ENCODE data around the gene SELENOM.
"Not testable (repeated sequence)": the region's sequence is repeated elsewhere in the genome, so short reads cannot be mapped to it uniquely, and the experiment has no call there.

The SELENOM gene

DNA sequence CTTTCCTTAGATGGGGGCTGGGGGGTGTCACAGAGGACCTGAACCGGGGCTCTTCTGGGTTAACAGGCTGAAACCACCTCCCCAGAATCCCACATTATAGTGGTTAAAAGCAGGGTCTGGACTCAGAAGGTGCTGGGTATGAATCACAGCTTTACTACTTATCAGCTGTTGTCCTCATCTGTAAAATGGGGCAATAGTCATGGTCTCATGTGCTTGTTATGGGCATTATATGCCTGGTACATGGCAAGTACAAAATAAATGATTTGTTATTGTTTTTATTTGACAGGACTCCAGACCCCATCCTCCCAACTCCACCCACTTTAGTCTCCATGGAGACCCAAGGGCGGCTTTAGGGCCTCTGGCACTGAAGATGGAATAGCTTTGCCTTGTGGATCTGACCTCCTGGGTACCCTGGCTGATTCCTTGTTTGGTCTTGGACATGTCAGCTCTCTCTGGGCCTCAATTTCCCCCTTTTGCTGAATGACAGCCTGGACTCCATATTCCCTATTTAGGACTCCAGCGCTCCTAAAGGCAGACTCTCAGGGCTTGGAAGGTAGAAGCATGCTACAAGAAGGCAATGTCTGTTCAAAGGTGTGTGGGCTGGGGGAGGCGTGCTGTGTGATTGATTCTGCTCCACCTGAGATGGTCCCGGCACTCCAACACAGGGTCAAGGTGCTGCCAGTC is 27.1 kb downstream of the SELENOM start:
- Histone ChIP-seq H3K4me1 (ENCODE audit: control insufficient read depth, insufficient read depth, low read length) (peaks cover 48% of the 10 kb centered on the region), H3K4me3 (ENCODE audit: low read length) (peak overlapping the region; percentile 86), H3K36me3 (ENCODE audit: insufficient read depth, low read length) (peaks cover 14% of the 10 kb centered on the region), H3K4me2 (ENCODE audit: low read length) (peak overlapping the region; percentile 99), H3K27me3 (ENCODE audit: control insufficient read depth, insufficient read depth, low read length) (no peaks in the 10 kb centered on the region), H3K9ac (ENCODE audit: low read depth, low read length) (peak overlapping the region; percentile 95), H3K9me3 (replicated peaks; ENCODE audit: low read length) (no peaks in the 10 kb centered on the region)

DNA sequence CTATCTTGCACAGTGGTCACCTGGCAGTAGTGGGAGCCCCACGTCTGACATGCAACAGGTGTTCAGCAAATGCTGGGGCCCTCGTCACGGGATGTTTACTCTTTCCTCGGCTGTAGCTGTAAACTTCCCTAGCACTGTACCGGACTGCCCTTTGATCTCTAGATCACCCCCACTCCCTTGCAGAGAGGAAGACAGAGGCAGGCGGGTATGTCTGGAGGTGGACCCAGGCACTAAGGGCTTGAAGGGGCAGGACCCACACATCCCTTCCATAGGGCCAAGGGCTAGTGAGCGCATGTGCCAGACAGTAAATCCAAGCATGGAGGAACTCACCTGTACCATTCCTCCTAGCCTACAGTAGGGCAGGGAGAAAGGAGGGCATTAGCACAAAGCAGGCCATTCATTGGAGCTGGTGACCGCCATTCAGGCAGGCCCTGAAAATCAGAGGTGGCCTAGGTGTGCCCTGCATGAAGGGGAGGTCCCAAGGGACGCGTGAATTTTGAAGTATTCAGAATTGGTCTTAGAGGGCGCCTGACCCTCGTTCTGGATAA is 28.2 kb downstream of the SELENOM start:
- Histone ChIP-seq H3K4me2 (ENCODE audit: low read length) (no peak overlapping the region), H3K9ac (ENCODE audit: low read depth, low read length) (no peak overlapping the region), H3K36me3 (ENCODE audit: insufficient read depth, low read length) (peaks cover 9% of the 10 kb centered on the region), H3K27me3 (ENCODE audit: control insufficient read depth, insufficient read depth, low read length) (no peaks in the 10 kb centered on the region), H3K9me3 (replicated peaks; ENCODE audit: low read length) (no peaks in the 10 kb centered on the region), H3K4me1 (ENCODE audit: control insufficient read depth, insufficient read depth, low read length) (peaks cover 38% of the 10 kb centered on the region), H3K4me3 (ENCODE audit: low read length) (no peak overlapping the region)

DNA sequence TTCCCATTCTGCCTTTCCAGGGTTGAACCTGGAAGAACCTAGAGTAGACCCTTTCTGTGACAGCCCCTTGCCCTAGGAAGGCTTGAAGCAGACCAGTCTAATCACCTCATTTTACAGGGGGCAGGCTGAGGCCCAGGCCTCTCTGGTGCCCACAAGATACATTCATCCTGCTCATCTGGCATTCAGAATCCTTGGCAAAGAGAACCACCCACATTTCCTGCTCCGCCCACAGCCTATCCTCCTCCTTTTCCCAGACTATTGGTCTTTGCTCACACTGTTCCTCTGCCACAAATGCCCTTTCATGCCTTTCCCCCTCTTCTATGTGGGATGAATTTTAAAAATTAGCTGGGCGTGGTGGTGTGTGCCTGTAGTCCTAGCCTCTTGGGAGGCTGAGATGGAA is 29.0 kb downstream of the SELENOM start:
- not testable (repeated sequence) for H3K4me3 ChIP-seq (ENCODE audit: low read length); H3K9ac ChIP-seq (ENCODE audit: low read depth, low read length); H3K4me2 ChIP-seq (ENCODE audit: low read length); H3K36me3 ChIP-seq (ENCODE audit: insufficient read depth, low read length); H3K9me3 ChIP-seq (replicated peaks; ENCODE audit: low read length); H3K27me3 ChIP-seq (ENCODE audit: control insufficient read depth, insufficient read depth, low read length)
- peaks cover 30% of the 10 kb centered on the region for H3K4me1 ChIP-seq (ENCODE audit: control insufficient read depth, insufficient read depth, low read length)

DNA sequence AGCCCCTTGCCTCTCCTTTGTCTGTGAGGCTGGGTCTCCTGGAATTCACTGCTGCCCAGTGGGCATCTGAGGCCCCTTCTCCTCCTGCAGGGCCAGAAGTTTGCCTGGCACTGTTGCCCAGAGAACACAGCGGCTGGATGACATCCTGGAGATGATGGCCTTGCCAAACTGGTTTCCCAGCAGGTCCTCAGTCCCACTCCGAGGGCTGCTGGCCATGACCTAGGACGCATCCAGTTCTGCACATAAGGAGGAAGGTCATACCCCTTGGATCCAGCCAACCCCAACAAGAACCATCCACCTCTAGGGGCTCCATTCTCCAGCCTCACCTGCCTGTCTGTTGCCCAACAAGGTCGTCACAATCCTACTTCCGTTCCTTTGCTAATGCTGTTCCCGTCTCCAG is 29.7 kb downstream of the SELENOM start:
- H3K4me2 ChIP-seq (ENCODE audit: low read length) = no peak overlapping the region
- no peaks in the 10 kb centered on the region for H3K9me3 ChIP-seq (replicated peaks; ENCODE audit: low read length)
- no peaks in the 10 kb centered on the region for H3K27me3 ChIP-seq (ENCODE audit: control insufficient read depth, insufficient read depth, low read length)
- no peak overlapping the region for H3K9ac ChIP-seq (ENCODE audit: low read depth, low read length)
- H3K4me3 ChIP-seq (ENCODE audit: low read length) = no peak overlapping the region
- no peaks in the 10 kb centered on the region for H3K36me3 ChIP-seq (ENCODE audit: insufficient read depth, low read length)
- H3K4me1 ChIP-seq (ENCODE audit: control insufficient read depth, insufficient read depth, low read length) = peaks cover 23% of the 10 kb centered on the region

DNA sequence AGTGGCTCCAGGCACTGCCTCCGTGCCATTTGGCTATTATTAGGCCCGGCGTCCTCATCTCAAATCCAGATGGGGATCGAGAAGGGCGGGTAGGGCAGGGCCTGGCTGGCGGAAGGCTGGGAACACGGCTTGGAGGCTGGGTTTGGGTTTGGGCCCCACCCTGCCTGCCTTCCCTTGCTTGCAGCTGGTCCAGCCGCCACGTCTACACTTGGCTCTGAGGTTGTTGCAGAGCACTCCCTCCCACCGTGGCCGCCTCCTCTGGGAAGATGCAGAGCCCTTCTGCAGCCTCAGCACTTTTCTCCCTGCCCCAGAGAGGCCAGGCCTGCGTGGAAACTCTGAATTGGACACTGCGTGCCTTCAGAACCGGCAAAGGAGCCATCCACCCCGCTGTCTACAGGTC is 31.4 kb downstream of the SELENOM start:
- H3K9me3 ChIP-seq (replicated peaks; ENCODE audit: low read length) = no peaks in the 10 kb centered on the region
- no peaks in the 10 kb centered on the region for H3K36me3 ChIP-seq (ENCODE audit: insufficient read depth, low read length)
- H3K4me1 ChIP-seq (ENCODE audit: control insufficient read depth, insufficient read depth, low read length) = peaks cover 16% of the 10 kb centered on the region
- H3K4me3 ChIP-seq (ENCODE audit: low read length) = no peak overlapping the region
- H3K27me3 ChIP-seq (ENCODE audit: control insufficient read depth, insufficient read depth, low read length) = no peaks in the 10 kb centered on the region
- H3K9ac ChIP-seq (ENCODE audit: low read depth, low read length) = peak overlapping the region; percentile 56
- peak overlapping the region; percentile 27 for H3K4me2 ChIP-seq (ENCODE audit: low read length)

DNA sequence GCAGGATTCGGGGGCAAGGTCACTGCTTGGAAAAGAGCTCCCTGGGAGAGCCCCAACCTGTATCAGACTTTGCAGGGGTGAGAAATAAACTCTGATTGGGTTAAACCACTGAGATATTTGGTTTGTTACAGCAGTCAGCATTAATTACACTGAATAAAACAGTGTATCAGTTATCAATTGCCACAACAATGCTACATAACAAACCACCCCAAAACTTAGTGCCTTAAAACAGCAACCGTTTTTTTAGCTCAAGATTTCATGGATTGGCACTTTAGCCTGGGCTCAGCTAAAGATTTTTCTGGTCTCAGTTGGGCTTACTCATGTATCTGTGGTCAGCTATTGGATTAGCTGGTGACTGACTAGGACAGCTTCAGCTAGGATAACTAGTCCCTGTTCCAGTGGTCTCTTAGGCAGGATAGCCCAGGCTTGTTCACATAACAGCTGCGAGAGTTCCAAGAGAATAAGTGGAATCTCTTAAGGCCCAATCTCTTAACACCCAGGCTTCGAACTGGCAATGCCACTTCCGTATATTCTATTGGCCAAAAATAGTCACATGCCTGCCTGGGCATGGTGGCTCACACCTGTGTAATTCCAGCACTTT is 33.7 kb downstream of the SELENOM start:
- not testable (repeated sequence) for H3K9ac ChIP-seq (ENCODE audit: low read depth, low read length); H3K9me3 ChIP-seq (replicated peaks; ENCODE audit: low read length); H3K4me3 ChIP-seq (ENCODE audit: low read length); H3K27me3 ChIP-seq (ENCODE audit: control insufficient read depth, insufficient read depth, low read length); H3K4me2 ChIP-seq (ENCODE audit: low read length); H3K36me3 ChIP-seq (ENCODE audit: insufficient read depth, low read length)
- H3K4me1 ChIP-seq (ENCODE audit: control insufficient read depth, insufficient read depth, low read length) = peaks cover 12% of the 10 kb centered on the region

DNA sequence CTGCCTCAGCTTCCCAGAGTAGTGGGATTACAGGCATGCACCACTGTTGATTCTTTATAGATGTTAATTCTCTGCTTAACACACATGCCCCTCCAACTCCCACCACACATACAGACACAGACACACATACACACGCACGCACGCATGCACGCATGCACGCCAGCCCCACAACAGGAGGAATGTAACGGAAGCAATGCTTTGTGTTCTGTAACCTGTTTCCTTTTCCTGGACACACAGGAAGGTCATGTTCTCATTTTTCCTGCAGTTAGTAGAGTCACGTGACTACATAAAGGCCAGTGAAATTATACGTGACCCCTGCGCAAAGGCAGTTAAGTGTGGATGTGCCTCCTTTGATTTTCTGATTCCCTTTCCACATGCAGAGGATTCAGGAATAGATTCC is 34.2 kb downstream of the SELENOM start:
- H3K4me2 ChIP-seq (ENCODE audit: low read length); H3K36me3 ChIP-seq (ENCODE audit: insufficient read depth, low read length); H3K4me1 ChIP-seq (ENCODE audit: control insufficient read depth, insufficient read depth, low read length); H3K9me3 ChIP-seq (replicated peaks; ENCODE audit: low read length); H3K4me3 ChIP-seq (ENCODE audit: low read length); H3K9ac ChIP-seq (ENCODE audit: low read depth, low read length); H3K27me3 ChIP-seq (ENCODE audit: control insufficient read depth, insufficient read depth, low read length): not testable (repeated sequence)

DNA sequence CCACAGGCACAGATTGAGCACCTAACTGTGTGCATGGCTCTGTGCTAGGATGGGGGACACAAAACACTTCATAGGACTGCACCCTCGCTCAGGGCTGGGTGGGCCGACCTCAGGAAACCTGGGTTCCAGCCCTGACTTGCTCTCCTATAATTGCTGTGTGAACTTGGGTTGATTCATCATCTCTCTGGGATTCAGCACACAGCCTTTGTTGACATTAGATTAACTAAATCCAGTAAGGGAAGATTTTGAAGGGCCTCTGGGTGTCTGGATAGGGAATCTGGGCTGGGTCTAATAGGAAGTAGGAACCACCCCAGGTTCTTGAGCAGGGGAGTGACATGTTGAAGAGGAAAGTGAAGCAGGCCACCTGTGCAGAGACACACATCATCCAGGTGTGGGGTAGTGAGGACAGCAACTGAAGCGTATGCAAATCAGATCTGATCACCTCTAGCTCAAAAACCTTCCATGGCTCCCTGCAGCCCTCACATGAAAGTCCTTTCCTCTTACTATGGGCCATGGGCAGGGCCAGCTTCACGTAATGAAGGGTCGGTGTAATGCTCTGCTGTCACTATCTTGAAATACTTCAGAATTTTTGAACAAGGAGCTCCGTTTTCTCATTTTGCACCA is 37.6 kb downstream of the SELENOM start:
- not testable (repeated sequence) for H3K4me2 ChIP-seq (ENCODE audit: low read length); H3K36me3 ChIP-seq (ENCODE audit: insufficient read depth, low read length); H3K9me3 ChIP-seq (replicated peaks; ENCODE audit: low read length); H3K27me3 ChIP-seq (ENCODE audit: control insufficient read depth, insufficient read depth, low read length); H3K4me1 ChIP-seq (ENCODE audit: control insufficient read depth, insufficient read depth, low read length); H3K4me3 ChIP-seq (ENCODE audit: low read length); H3K9ac ChIP-seq (ENCODE audit: low read depth, low read length)

DNA sequence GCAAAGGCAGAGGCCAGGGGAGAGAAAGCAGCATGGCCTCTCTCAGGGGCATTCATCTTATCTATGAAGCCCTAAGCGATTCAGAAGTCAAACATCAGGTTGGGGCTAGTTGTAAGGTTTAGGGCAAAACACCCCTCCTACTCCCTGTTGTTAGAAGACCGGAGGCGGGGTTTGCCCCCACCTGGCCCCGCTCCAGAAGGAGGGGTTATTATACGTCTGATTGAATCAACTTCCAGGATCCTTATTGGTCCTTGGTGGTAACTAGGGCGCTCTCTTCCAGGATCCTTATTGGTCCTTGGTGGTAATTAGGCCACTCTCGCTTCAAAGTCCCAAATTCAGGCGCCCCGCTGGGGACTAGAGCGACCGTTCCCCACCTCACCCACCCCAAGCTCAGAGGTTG is 38.4 kb downstream of the SELENOM start:
- no peak overlapping the region for H3K4me2 ChIP-seq (ENCODE audit: low read length)
- no peaks in the 10 kb centered on the region for H3K36me3 ChIP-seq (ENCODE audit: insufficient read depth, low read length)
- H3K4me1 ChIP-seq (ENCODE audit: control insufficient read depth, insufficient read depth, low read length) = no peaks in the 10 kb centered on the region
- no peaks in the 10 kb centered on the region for H3K9me3 ChIP-seq (replicated peaks; ENCODE audit: low read length)
- H3K9ac ChIP-seq (ENCODE audit: low read depth, low read length) = no peak overlapping the region
- no peaks in the 10 kb centered on the region for H3K27me3 ChIP-seq (ENCODE audit: control insufficient read depth, insufficient read depth, low read length)
- H3K4me3 ChIP-seq (ENCODE audit: low read length) = no peak overlapping the region

DNA sequence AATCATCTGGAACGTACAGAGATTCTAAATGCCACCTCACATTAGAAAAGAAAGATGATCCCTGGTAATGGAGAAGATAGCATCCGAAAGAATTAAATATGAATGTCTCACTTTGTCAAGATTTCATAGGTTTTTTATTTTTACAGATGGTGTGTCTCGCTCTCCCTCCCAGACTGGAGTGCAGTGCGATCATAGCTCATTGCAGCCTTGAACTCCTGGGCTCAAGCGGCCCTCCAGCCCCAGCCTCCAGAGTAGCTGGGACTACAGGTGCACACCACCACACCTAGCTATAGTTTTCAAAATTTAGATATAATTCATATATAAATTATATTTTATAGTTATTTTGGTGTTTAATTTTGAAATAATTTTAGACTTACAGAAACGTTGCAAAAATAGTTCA is 43.0 kb downstream of the SELENOM start:
- Histone ChIP-seq H3K4me2 (ENCODE audit: low read length) (peak overlapping the region; percentile 0), H3K4me3 (ENCODE audit: low read length) (no peak overlapping the region), H3K36me3 (ENCODE audit: insufficient read depth, low read length) (no peaks in the 10 kb centered on the region), H3K4me1 (ENCODE audit: control insufficient read depth, insufficient read depth, low read length) (no peaks in the 10 kb centered on the region), H3K27me3 (ENCODE audit: control insufficient read depth, insufficient read depth, low read length) (no peaks in the 10 kb centered on the region), H3K9me3 (replicated peaks; ENCODE audit: low read length) (no peaks in the 10 kb centered on the region), H3K9ac (ENCODE audit: low read depth, low read length) (no peak overlapping the region)

DNA sequence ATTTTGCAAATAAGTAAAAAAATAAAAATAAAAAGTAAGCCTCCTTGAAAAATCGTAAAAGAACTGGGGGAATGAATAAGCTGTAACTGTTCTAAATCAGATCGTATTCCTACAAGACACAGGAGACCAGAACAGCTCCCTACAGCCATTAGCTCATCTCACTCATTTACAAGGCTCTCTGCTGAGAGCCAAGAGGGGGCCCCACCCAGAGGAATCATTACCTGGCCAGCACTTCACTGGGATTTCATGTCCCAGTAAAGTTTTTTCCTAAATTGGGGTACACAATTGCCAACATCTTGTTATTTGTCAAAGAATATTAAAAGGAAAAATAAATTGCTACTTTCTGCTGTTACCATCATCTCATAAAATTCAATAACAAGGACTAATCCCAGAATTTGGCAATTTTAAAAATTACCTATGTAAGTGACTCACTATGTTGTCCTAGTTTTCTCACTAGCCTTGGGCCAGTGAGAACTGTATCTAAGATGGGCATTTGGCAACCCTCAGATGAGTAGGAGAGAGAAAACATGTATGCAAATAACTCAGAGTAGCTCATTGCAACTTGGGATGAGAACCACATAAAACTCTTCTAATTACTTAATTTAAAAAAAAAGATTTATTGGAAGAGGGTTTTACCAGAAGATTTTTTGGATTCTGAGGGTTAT is 44.7 kb downstream of the SELENOM start:
- no peak overlapping the region for H3K4me3 ChIP-seq (ENCODE audit: low read length)
- no peaks in the 10 kb centered on the region for H3K27me3 ChIP-seq (ENCODE audit: control insufficient read depth, insufficient read depth, low read length)

More for the DNA sequence above, 44.7 kb downstream of the SELENOM start:
- H3K36me3 ChIP-seq (ENCODE audit: insufficient read depth, low read length) = no peaks in the 10 kb centered on the region
- H3K9ac ChIP-seq (ENCODE audit: low read depth, low read length) = no peak overlapping the region
- H3K9me3 ChIP-seq (replicated peaks; ENCODE audit: low read length) = no peaks in the 10 kb centered on the region
- no peaks in the 10 kb centered on the region for H3K4me1 ChIP-seq (ENCODE audit: control insufficient read depth, insufficient read depth, low read length)
- H3K4me2 ChIP-seq (ENCODE audit: low read length) = no peak overlapping the region
